Activated naive CD8-positive, alpha-beta T cell treated with anti-CD3 and anti-CD28 coated beads for 36 hours (primary cell): ENCODE measurements around the gene LIME1. TPM values are rescaled to one million over a fixed set of nuclear protein-coding genes. Genes with fewer than 3 reads are reported as not detected.
A peak's percentile ranks its signal among the peaks of the same experiment; 100 is the strongest.

ENCODE experiments used
- DNase-seq: peaks from one replicate; pipeline ENCODE4 v3.0.0; 2021
- H3K27ac Mint-ChIP-seq: one replicate; pipeline ENCODE4 v1.8.0; 2022; ENCODE audit warnings: mild to moderate bottlenecking, moderate library complexity, mixed read lengths
- H3K27me3 Mint-ChIP-seq: one replicate; pipeline ENCODE4 v1.8.0; 2022; ENCODE audit warnings: mild to moderate bottlenecking, mixed read lengths
- H3K36me3 Mint-ChIP-seq: one replicate; pipeline ENCODE4 v1.8.0; 2021; ENCODE audit warnings: mild to moderate bottlenecking, mixed read lengths
- H3K4me1 Mint-ChIP-seq: one replicate; pipeline ENCODE4 v1.8.0; 2021; ENCODE audit warnings: mixed read lengths
- H3K4me3 Mint-ChIP-seq: one replicate; pipeline ENCODE4 v1.8.0; 2022; ENCODE audit warnings: mild to moderate bottlenecking, moderate library complexity, mixed read lengths
- H3K9me3 Mint-ChIP-seq: one replicate; pipeline ENCODE4 v1.8.0; 2022; ENCODE audit warnings: mixed read lengths
- total RNA-seq, 2 experiments: library from RNA; stranded (reverse); gene quantifications; one replicate each; pipeline ENCODE4 v1.2.3, GENCODE V29; 2021

LIME1 gene
- total RNA-seq, 2 experiments from 2014 or later: 9.3 to 12.2 TPM

- H3K9me3 Mint-ChIP-seq: no peaks in the 10 kb centered on the region
- H3K27ac Mint-ChIP-seq: no peak overlapping the region
- peaks cover 18% of the 10 kb centered on the region for H3K4me1 Mint-ChIP-seq
- H3K36me3 Mint-ChIP-seq: peaks cover 16% of the 10 kb centered on the region
- no peaks in the 10 kb centered on the region for H3K27me3 Mint-ChIP-seq
- no peak for DNase-seq
- H3K4me3 Mint-ChIP-seq: no peak overlapping the region
Observed at GRCh38 chr20:63702751-63703470, 33.6 kb upstream of the LIME1 start.

- Mint-ChIP-seq H3K27ac (no peak overlapping the region), H3K27me3 (no peaks in the 10 kb centered on the region), H3K4me1 (peaks cover 18% of the 10 kb centered on the region), H3K4me3 (no peak overlapping the region), H3K36me3 (peaks cover 17% of the 10 kb centered on the region), H3K9me3 (no peaks in the 10 kb centered on the region)
- no peak for DNase-seq
Observed at GRCh38 chr20:63703471-63703975, 32.9 kb upstream of the LIME1 start.

- Mint-ChIP-seq H3K27me3 (no peaks in the 10 kb centered on the region), H3K9me3 (no peaks in the 10 kb centered on the region), H3K27ac (no peak overlapping the region), H3K36me3 (peaks cover 23% of the 10 kb centered on the region), H3K4me1 (peaks cover 17% of the 10 kb centered on the region), H3K4me3 (no peak overlapping the region)
- no peak for DNase-seq
Observed at GRCh38 chr20:63703976-63704748, 32.3 kb upstream of the LIME1 start.

- Mint-ChIP-seq H3K4me1 (peaks cover 20% of the 10 kb centered on the region), H3K9me3 (no peaks in the 10 kb centered on the region)
Observed at GRCh38 chr20:63704749-63705117, 31.7 kb upstream of the LIME1 start.

DNA sequence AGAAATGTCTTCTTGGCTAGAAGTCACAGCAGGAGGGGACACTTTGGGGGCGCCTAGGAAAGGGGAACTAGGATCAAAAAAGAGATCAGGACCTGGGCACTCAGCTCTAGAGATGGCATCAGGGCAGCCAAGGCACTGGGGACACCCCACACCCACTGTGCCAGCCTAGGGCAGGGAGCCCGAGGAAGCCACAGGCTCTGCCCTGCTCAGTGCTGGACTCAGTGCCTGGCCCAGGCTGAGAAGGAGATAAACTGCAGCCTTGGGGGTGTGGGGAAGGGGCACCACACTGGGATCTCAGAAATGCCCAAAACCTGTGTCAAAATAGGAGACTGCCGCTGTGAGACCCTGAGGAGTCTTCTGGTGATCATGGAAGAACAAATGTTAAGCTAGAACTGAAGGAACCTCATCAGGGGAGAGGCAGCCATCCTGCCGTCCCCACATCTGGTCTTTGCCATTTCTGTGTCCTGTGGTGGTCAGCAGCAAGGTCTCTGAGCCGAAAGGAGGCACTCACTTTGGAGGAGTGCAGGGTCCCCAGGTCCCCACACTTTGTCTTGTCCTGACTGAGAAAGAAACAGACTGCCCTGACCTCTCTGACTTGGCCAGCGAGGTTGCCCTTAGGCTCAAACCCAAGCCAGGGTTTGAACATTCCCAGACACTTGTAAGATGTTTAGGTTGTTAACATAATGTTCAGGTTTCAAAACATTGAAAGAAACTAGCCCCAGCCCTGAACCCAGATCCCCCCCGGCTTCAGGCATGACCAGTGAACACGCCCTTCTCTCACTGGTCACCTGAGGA, 31.0 kb upstream of the LIME1 start:
- Mint-ChIP-seq H3K4me3 (no peak overlapping the region), H3K27ac (peak overlapping the region; percentile 42)

More at GRCh38 chr20:63704749-63705117, 31.7 kb upstream of the LIME1 start:
- Mint-ChIP-seq H3K36me3 (peaks cover 27% of the 10 kb centered on the region), H3K4me3 (no peak overlapping the region), H3K27me3 (no peaks in the 10 kb centered on the region), H3K27ac (no peak overlapping the region)
- no peak for DNase-seq

GRCh38 chr20:63706027-63706695, 30.3 kb upstream of the LIME1 start:
- Mint-ChIP-seq H3K4me3 (peak overlapping the region; percentile 86), H3K36me3 (peaks cover 37% of the 10 kb centered on the region), H3K27ac (peak overlapping the region; percentile 79), H3K27me3 (no peaks in the 10 kb centered on the region), H3K9me3 (no peaks in the 10 kb centered on the region), H3K4me1 (peaks cover 29% of the 10 kb centered on the region)
- DNase-seq: no peak

More for the DNA sequence above, 31.0 kb upstream of the LIME1 start:
- peaks cover 30% of the 10 kb centered on the region for H3K36me3 Mint-ChIP-seq
- no peak for DNase-seq
- no peaks in the 10 kb centered on the region for H3K27me3 Mint-ChIP-seq
- no peaks in the 10 kb centered on the region for H3K9me3 Mint-ChIP-seq
- H3K4me1 Mint-ChIP-seq: peaks cover 22% of the 10 kb centered on the region

DNA sequence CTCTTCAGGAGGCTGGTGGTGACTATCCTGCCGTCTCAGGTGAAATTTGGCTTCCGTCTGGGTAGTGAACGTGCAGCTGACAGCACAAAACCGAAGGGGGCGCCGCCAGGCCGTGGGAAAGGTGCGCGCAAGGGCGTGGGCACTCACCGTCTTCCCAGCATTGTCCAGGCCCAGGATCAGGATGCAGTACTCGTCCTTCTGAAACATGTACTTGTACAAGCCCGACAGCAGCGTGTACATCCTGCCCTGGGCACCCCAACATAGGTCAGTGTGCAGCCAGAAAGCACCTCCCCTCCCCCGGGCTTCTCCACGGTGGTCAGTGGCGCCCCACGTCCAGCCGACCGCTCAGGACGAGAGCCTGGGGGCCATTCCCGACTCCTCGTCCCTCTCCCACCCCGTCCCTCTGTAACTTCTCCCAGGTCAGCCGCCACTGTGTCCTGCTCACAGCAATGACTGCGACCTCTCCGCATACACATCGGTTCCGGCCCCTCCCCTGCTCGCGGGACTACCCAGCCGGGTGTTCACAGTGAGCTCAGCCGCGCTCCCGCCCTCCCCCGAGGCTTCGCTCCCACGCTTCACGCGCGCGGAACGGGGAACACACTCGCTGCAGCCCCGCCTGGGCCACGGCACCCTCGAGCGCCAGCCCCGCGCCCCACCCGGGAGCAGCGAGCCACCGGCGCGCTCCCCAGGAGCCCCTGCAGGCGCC, 29.5 kb upstream of the LIME1 start:
- Mint-ChIP-seq H3K4me3 (peak overlapping the region; percentile 86), H3K4me1 (peaks cover 30% of the 10 kb centered on the region), H3K36me3 (peaks cover 44% of the 10 kb centered on the region), H3K27me3 (no peaks in the 10 kb centered on the region), H3K27ac (peak overlapping the region; percentile 79), H3K9me3 (no peaks in the 10 kb centered on the region)
- DNase-seq: peak; percentile 75

- peaks cover 51% of the 10 kb centered on the region for H3K36me3 Mint-ChIP-seq
Observed at GRCh38 chr20:63707558-63708300, 28.7 kb upstream of the LIME1 start, which contains the start of the genes ARFRP1 and ZGPAT. ARFRP1 (minus strand) TSS chr20:63707976; CDS start chr20:63707091, 885 bp downstream. ZGPAT (plus strand) TSS chr20:63708039; CDS start chr20:63708581, 542 bp downstream.

GRCh38 chr20:63708301-63709148, 27.9 kb upstream of the LIME1 start:
- H3K4me1 Mint-ChIP-seq: peaks cover 30% of the 10 kb centered on the region
- peak; percentile 33 for DNase-seq
- H3K27ac Mint-ChIP-seq: peak overlapping the region; percentile 63
- H3K27me3 Mint-ChIP-seq: no peaks in the 10 kb centered on the region
- peaks cover 53% of the 10 kb centered on the region for H3K36me3 Mint-ChIP-seq
- no peaks in the 10 kb centered on the region for H3K9me3 Mint-ChIP-seq
- H3K4me3 Mint-ChIP-seq: peak overlapping the region; percentile 89

More at GRCh38 chr20:63707558-63708300, 28.7 kb upstream of the LIME1 start, which contains the start of the genes ARFRP1 and ZGPAT:
- H3K9me3 Mint-ChIP-seq: no peaks in the 10 kb centered on the region
- DNase-seq: peak; percentile 92
- H3K27me3 Mint-ChIP-seq: no peaks in the 10 kb centered on the region
- H3K4me1 Mint-ChIP-seq: peaks cover 30% of the 10 kb centered on the region
- peak within 1 kb of the TSS; percentile 79 for H3K27ac Mint-ChIP-seq
- H3K4me3 Mint-ChIP-seq: peak within 1 kb of the TSS; percentile 89

- Mint-ChIP-seq H3K4me3 (peak overlapping the region; percentile 89), H3K9me3 (peaks cover 3% of the 10 kb centered on the region), H3K36me3 (peaks cover 58% of the 10 kb centered on the region), H3K27me3 (no peaks in the 10 kb centered on the region), H3K27ac (peak overlapping the region; percentile 63), H3K4me1 (peaks cover 30% of the 10 kb centered on the region)
- no peak for DNase-seq
Observed at GRCh38 chr20:63709149-63709527, 27.3 kb upstream of the LIME1 start.

- no peak for DNase-seq
- Mint-ChIP-seq H3K36me3 (peaks cover 66% of the 10 kb centered on the region), H3K9me3 (peaks cover 12% of the 10 kb centered on the region), H3K27ac (no peak overlapping the region), H3K4me1 (peaks cover 30% of the 10 kb centered on the region), H3K4me3 (no peak overlapping the region), H3K27me3 (no peaks in the 10 kb centered on the region)
Observed at GRCh38 chr20:63711085-63711645, 25.3 kb upstream of the LIME1 start.

DNA sequence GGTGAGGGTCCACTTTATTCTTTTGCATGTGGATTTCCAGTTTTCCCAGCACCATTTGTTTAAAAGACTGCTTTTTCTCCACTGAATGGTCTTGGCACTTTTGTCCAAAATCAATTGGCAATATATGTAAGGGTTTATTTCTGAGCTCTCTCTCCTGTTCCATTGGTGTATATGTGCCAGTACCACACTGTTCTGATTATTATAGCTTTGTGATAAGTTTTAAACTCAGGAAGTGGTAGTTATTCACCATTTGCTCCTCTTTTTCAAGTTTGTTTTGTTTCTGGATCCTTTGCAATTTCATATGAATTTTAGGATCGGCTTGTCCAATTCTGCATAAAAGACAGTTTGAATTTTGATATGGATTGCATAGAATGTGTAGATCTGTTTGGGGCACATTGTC, 24.3 kb upstream of the LIME1 start:
- no peaks in the 10 kb centered on the region for H3K27me3 Mint-ChIP-seq
- DNase-seq: no peak
- peaks cover 27% of the 10 kb centered on the region for H3K4me1 Mint-ChIP-seq
- H3K4me3 Mint-ChIP-seq: no peak overlapping the region
- no peak overlapping the region for H3K27ac Mint-ChIP-seq
- H3K9me3 Mint-ChIP-seq: peaks cover 15% of the 10 kb centered on the region
- peaks cover 70% of the 10 kb centered on the region for H3K36me3 Mint-ChIP-seq
